ENCODE data around the gene DPM1.

Gene DPM1

DNA sequence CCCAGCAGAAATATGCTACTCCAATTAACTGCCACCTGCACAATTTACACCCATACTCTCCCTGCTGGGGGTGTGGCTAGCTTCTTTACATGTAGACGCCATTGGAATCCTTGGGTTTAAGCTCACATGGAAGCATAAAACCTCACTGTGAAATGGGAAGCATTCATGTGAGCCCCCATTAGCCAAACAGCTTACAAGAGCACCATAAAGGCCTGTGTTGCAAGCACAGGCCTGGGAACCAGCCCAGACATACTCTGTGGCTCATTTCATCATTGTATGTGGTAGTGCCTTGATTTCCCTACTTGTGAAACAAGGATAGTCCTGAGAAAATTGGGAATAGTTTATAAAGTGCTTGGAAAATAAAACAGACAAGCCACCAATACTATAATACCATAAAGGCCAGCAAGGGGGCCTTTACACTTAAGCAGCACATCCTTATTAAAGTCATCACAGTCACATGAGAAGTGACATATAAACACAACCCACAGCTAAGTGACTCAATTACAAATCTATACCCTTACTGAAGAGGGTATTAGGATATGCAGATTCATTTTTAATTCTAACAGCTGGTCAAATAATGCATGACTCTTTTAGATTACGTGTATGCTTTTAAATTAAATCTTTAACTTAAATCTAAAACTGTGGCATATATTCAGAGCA lies 33.9 kb downstream of the DPM1 start:
- DNase-seq (ENCODE audit: low read depth): peak; percentile 18
- TF ChIP-seq MYC (IDR thresholded peaks at IDR 0.05; ENCODE audit: low read depth, low read length) (no peak), POLR2A (IDR thresholded peaks at IDR 0.05; ENCODE audit: extremely low read depth, insufficient read length) (no peak)
- TF ChIP-seq, protein P1, sequence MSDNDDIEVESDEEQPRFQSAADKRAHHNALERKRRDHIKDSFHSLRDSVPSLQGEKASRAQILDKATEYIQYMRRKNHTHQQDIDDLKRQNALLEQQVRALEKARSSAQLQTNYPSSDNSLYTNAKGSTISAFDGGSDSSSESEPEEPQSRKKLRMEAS (IDR thresholded peaks at IDR 0.05; ENCODE audit: low read depth, low read length): no peak
- TF ChIP-seq, protein P2, sequence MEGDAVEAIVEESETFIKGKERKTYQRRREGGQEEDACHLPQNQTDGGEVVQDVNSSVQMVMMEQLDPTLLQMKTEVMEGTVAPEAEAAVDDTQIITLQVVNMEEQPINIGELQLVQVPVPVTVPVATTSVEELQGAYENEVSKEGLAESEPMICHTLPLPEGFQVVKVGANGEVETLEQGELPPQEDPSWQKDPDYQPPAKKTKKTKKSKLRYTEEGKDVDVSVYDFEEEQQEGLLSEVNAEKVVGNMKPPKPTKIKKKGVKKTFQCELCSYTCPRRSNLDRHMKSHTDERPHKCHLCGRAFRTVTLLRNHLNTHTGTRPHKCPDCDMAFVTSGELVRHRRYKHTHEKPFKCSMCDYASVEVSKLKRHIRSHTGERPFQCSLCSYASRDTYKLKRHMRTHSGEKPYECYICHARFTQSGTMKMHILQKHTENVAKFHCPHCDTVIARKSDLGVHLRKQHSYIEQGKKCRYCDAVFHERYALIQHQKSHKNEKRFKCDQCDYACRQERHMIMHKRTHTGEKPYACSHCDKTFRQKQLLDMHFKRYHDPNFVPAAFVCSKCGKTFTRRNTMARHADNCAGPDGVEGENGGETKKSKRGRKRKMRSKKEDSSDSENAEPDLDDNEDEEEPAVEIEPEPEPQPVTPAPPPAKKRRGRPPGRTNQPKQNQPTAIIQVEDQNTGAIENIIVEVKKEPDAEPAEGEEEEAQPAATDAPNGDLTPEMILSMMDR (IDR thresholded peaks at IDR 0.05; ENCODE audit: low read depth, low read length): no peak
- no peak overlapping the region for H3K4me3 ChIP-seq (ENCODE audit: low read depth, low read length)

DNA sequence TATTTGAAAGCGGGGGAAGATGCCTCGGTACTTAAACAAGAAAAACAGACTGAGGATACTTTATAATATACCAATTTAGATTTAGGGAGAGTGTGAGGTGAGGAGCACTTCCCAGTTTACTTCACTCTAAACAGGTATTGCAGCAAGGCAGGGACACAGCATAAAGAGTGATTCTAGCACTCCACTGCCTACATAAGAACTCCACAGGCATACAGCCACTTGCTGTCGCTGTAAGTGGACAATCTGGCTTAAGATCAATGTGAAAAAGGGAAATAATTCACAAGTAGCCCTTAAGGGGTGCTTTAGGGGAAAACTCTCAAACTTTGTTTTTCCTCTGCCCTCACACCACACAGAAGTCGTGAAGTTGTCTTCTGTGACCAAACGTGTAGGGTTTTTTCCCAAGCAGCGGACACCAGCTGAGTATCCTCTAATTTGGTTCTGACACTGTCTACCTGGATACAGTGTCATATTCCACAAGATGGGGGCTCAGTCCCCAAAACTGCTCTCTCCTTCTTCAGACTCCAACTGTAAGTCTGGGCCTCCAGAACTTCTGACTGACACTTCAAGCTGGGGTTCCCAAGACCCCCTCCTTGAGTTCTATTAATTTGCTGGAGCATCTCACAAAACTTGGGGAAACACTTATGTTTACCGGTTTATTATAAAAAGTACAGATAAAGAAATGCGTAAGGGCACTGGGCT lies 36.4 kb downstream of the DPM1 start:
- H3K4me3 ChIP-seq (ENCODE audit: low read depth, low read length): no peak overlapping the region
- no peak for DNase-seq (ENCODE audit: low read depth)
- TF ChIP-seq MYC (IDR thresholded peaks at IDR 0.05; ENCODE audit: low read depth, low read length): no peak
- TF ChIP-seq, protein P2 (IDR thresholded peaks at IDR 0.05; ENCODE audit: low read depth, low read length): no peak
- TF ChIP-seq, protein P1 (IDR thresholded peaks at IDR 0.05; ENCODE audit: low read depth, low read length): no peak
- no peak for TF ChIP-seq POLR2A (IDR thresholded peaks at IDR 0.05; ENCODE audit: extremely low read depth, insufficient read length)

DNA sequence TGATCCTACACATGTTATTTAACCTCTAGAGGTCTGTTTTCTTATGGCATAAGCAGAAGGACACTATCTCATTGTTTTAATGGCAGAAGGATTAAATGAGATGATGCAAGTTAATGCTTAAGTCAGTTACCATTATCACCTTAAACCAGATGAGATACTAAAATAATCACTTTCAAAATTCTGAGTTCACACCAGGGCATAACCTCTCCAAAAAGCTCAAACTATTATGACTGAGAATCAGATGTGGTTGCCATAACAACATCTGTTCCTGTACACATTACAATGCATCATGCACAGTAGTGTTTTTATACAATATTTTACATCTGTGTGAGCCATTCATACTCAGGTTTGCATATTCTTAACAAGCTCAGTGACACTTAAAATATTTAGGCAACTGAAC lies 37.3 kb downstream of the DPM1 start:
- no peak overlapping the region for H3K4me3 ChIP-seq (ENCODE audit: low read depth, low read length)
- no peak for TF ChIP-seq POLR2A (IDR thresholded peaks at IDR 0.05; ENCODE audit: extremely low read depth, insufficient read length)
- TF ChIP-seq, protein P2 (IDR thresholded peaks at IDR 0.05; ENCODE audit: low read depth, low read length): no peak
- no peak for TF ChIP-seq MYC (IDR thresholded peaks at IDR 0.05; ENCODE audit: low read depth, low read length)
- TF ChIP-seq, protein P1 (IDR thresholded peaks at IDR 0.05; ENCODE audit: low read depth, low read length): no peak
- DNase-seq (ENCODE audit: low read depth): no peak

GRCh38 chr20:50919567-50919966 lies 38.8 kb downstream of the DPM1 start:
- TF ChIP-seq, protein P1 (IDR thresholded peaks at IDR 0.05; ENCODE audit: low read depth, low read length): no peak
- no peak for TF ChIP-seq MYC (IDR thresholded peaks at IDR 0.05; ENCODE audit: low read depth, low read length)
- TF ChIP-seq, protein P2 (IDR thresholded peaks at IDR 0.05; ENCODE audit: low read depth, low read length): no peak
- TF ChIP-seq POLR2A (IDR thresholded peaks at IDR 0.05; ENCODE audit: extremely low read depth, insufficient read length): no peak
- H3K4me3 ChIP-seq (ENCODE audit: low read depth, low read length): no peak overlapping the region
- DNase-seq (ENCODE audit: low read depth): no peak

- TF ChIP-seq MYC (IDR thresholded peaks at IDR 0.05; ENCODE audit: low read depth, low read length) (no peak), POLR2A (IDR thresholded peaks at IDR 0.05; ENCODE audit: extremely low read depth, insufficient read length) (no peak)
- TF ChIP-seq, protein P1 (IDR thresholded peaks at IDR 0.05; ENCODE audit: low read depth, low read length): no peak
- TF ChIP-seq, protein P2 (IDR thresholded peaks at IDR 0.05; ENCODE audit: low read depth, low read length): no peak
- no peak for DNase-seq (ENCODE audit: low read depth)
- H3K4me3 ChIP-seq (ENCODE audit: low read depth, low read length): no peak overlapping the region
These were observed 39.9 kb downstream of the DPM1 start for GRCh38 chr20:50918403-50918802.
